Neuronal stem cell (in vitro differentiated cells): ENCODE measurements around the gene LPIN2.
A peak's percentile ranks its signal among the peaks of the same experiment; 100 is the strongest.

Experiments used
- DNase-seq: peaks from one replicate; pipeline ENCODE4 v3.0.0-alpha.2; 2013; ENCODE audit warnings: low spot score
- H2AFZ ChIP-seq: one replicate; pipeline ENCODE4 v1.6.1; 2013; ENCODE audit warnings: mild to moderate bottlenecking, low read length, inconsistent platforms
- H2AK5ac ChIP-seq: 2 replicates; pipeline ENCODE4 v1.6.1; 2013; ENCODE audit warnings: low read depth, mild to moderate bottlenecking, inconsistent platforms, low read length, moderate library complexity, mixed read lengths
- H2BK120ac ChIP-seq: 2 replicates; pipeline ENCODE4 v1.6.1; 2013; ENCODE audit warnings: low read depth, mild to moderate bottlenecking, inconsistent platforms, low read length, moderate library complexity, mixed read lengths
- H2BK12ac ChIP-seq: one replicate; pipeline ENCODE4 v1.6.1; 2013; ENCODE audit warnings: low read length, inconsistent platforms
- H2BK15ac ChIP-seq: 2 replicates; pipeline ENCODE4 v1.6.1; 2013; ENCODE audit warnings: mild to moderate bottlenecking, low read length, inconsistent platforms, mixed read lengths
- H2BK5ac ChIP-seq: one replicate; pipeline ENCODE4 v1.6.1; 2013; ENCODE audit warnings: inconsistent platforms, mild to moderate bottlenecking, low read length, moderate library complexity
- H3K14ac ChIP-seq: one replicate; pipeline ENCODE4 v1.6.1; 2013; ENCODE audit warnings: low read length, inconsistent platforms
- H3K18ac ChIP-seq: 2 replicates; pipeline ENCODE4 v1.6.1; 2013; ENCODE audit warnings: low read length, inconsistent platforms
- H3K23ac ChIP-seq: 2 replicates; pipeline ENCODE4 v1.6.1; 2013; ENCODE audit warnings: low read depth, mild to moderate bottlenecking, mixed read lengths, low read length, inconsistent platforms; ENCODE audit not compliant: poor library complexity
- H3K27ac ChIP-seq: replicated peaks from 3 replicates; pipeline ENCODE4 v1.5.1; 2013; ENCODE audit warnings: low read length, inconsistent platforms
- H3K27me3 ChIP-seq, 3 experiments: 2 replicates each; pipeline ENCODE4 v1.6.1; 2013; ENCODE audit warnings: low read length in 3 of 3, mild to moderate bottlenecking in 2 of 3, inconsistent platforms in 1 of 3, low read depth in 1 of 3, mixed read lengths in 1 of 3, moderate library complexity in 1 of 3; ENCODE audit not compliant: control insufficient read depth in 3 of 3, insufficient read depth in 3 of 3
- H3K36me3 ChIP-seq, 2 donors: replicated peaks in 1 of 2; 2 replicates each; pipeline ENCODE4 v1.6.1; 2013; ENCODE audit warnings: low read length in 2 of 2; ENCODE audit not compliant: control insufficient read depth in 2 of 2, insufficient read depth in 2 of 2
- H3K4ac ChIP-seq: 2 replicates; pipeline ENCODE4 v1.6.1; 2013; ENCODE audit warnings: inconsistent platforms, mild to moderate bottlenecking, low read length, moderate library complexity
- H3K4me1 ChIP-seq, 2 donors: 1 replicate in 1 of 2; 2 replicates in 1 of 2; pipeline ENCODE4 v1.6.1; 2013; ENCODE audit warnings: low read length in 2 of 2, low read depth in 1 of 2; ENCODE audit not compliant: control insufficient read depth in 2 of 2, insufficient read depth in 1 of 2
- H3K4me2 ChIP-seq: one replicate; pipeline ENCODE4 v1.6.1; 2013; ENCODE audit warnings: mild to moderate bottlenecking, low read length, inconsistent platforms; ENCODE audit not compliant: insufficient read depth, poor library complexity, severe bottlenecking
- H3K4me3 ChIP-seq, 2 donors: 2 replicates each; pipeline ENCODE4 v1.5.1; 2013; ENCODE audit warnings: low read length in 2 of 2, mild to moderate bottlenecking in 2 of 2, inconsistent platforms in 1 of 2, moderate library complexity in 1 of 2
- H3K79me1 ChIP-seq: one replicate; pipeline ENCODE4 v1.6.1; 2013; ENCODE audit warnings: low read depth, mild to moderate bottlenecking, inconsistent platforms, low read length, moderate library complexity
- H3K9ac ChIP-seq: one replicate; pipeline ENCODE4 v1.6.1; 2013; ENCODE audit warnings: mild to moderate bottlenecking, low read depth, low read length, inconsistent platforms; ENCODE audit not compliant: poor library complexity
- H3K9me3 ChIP-seq, 2 donors: replicated peaks in 1 of 2; 2 replicates each; pipeline versions ENCODE3 to v1.6.1; 2013; ENCODE audit warnings: low read length in 2 of 2, mild to moderate bottlenecking in 2 of 2, inconsistent platforms in 1 of 2, low read depth in 1 of 2, mixed read lengths in 1 of 2, moderate library complexity in 1 of 2; ENCODE audit not compliant: control insufficient read depth in 2 of 2, insufficient read depth in 1 of 2
- H4K8ac ChIP-seq: one replicate; pipeline ENCODE4 v1.6.1; 2013; ENCODE audit warnings: low read depth, mild to moderate bottlenecking, inconsistent platforms, low read length, moderate library complexity
- H4K91ac ChIP-seq: one replicate; pipeline ENCODE4 v1.6.1; 2013; ENCODE audit warnings: low read length, low read depth, mild to moderate bottlenecking, inconsistent platforms; ENCODE audit not compliant: poor library complexity
- WGBS, 2 donors: extraction: QIAGEN DNeasy Blood & Tissue Kit; methylation state at CpG; one replicate each; pipeline ENCODE4 v1.1.7; 2013; ENCODE audit warnings: missing lambda C conversion rate in 2 of 2, mixed read lengths in 1 of 2; ENCODE audit not compliant: insufficient read length in 2 of 2, insufficient replicate concordance in 1 of 2; ENCODE audit errors: extremely low coverage in 2 of 2; 5-methylcytosine and 5-hydroxymethylcytosine counted together

Gene LPIN2

GRCh38 chr18:3014503-3015203, 1.7 kb upstream of the LPIN2 start:
- H3K14ac ChIP-seq, result no peak overlapping the region
- H3K79me1 ChIP-seq, result no peaks in the 10 kb centered on the region
- no peak overlapping the region for H3K27ac ChIP-seq
- H2BK15ac ChIP-seq, result no peak overlapping the region
- H3K4me2 ChIP-seq, result no peak overlapping the region
- H2BK120ac ChIP-seq, result no peak overlapping the region
- no peak overlapping the region for H3K18ac ChIP-seq
- H2BK5ac ChIP-seq, result no peak overlapping the region
- no peaks in the 10 kb centered on the region for H3K27me3 ChIP-seq
- H4K91ac ChIP-seq, result no peak overlapping the region
- no peak overlapping the region for H4K8ac ChIP-seq
- peak overlapping the region; percentile 74 for H2AFZ ChIP-seq
- no peak overlapping the region for H3K4me3 ChIP-seq
- H2BK12ac ChIP-seq, result no peak overlapping the region
- H3K23ac ChIP-seq, result no peak overlapping the region
- H3K4me1 ChIP-seq, result peaks cover 6 to 17% of the 10 kb centered on the region in 2 donors
- H3K9ac ChIP-seq, result no peak overlapping the region
- WGBS, 2 donors, result no CpG with 5 or more reads among the region's 7 CpGs
- no peak overlapping the region for H3K4ac ChIP-seq
- DNase-seq, result no peak
- H2AK5ac ChIP-seq, result no peak overlapping the region
- peaks cover 2 to 21% of the 10 kb centered on the region in 2 donors for H3K36me3 ChIP-seq
- H3K9me3 ChIP-seq, result no peaks in the 10 kb centered on the region

GRCh38 chr18:3012136-3013023, 564 bp downstream of the LPIN2 start:
- peak overlapping the region; percentile 96 for H3K27ac ChIP-seq
- H3K4me1 ChIP-seq, result peaks cover 6 to 17% of the 10 kb centered on the region in 2 donors
- H2AFZ ChIP-seq, result peak overlapping the region; percentile 94
- H3K23ac ChIP-seq, result peak overlapping the region; percentile 82
- H4K8ac ChIP-seq, result peak overlapping the region; percentile 26
- peaks cover 3 to 42% of the 10 kb centered on the region in 2 donors for H3K36me3 ChIP-seq
- peak overlapping the region; percentile 44 for H2AK5ac ChIP-seq
- no peak overlapping the region for H2BK15ac ChIP-seq
- H3K9me3 ChIP-seq, result peaks cover 0 to 9% of the 10 kb centered on the region in 2 donors
- H2BK5ac ChIP-seq, result peak overlapping the region; percentile 79
- H3K27me3 ChIP-seq, result no peaks in the 10 kb centered on the region
- no peak overlapping the region for H3K14ac ChIP-seq
- no peak overlapping the region for H2BK12ac ChIP-seq
- H3K4me3 ChIP-seq, result peak overlapping the region; percentile 72 to 93
- no peak overlapping the region for H3K4ac ChIP-seq
- no peaks in the 10 kb centered on the region for H3K79me1 ChIP-seq
- H2BK120ac ChIP-seq, result no peak overlapping the region
- H4K91ac ChIP-seq, result no peak overlapping the region
- H3K18ac ChIP-seq, result peak overlapping the region; percentile 96
- peak overlapping the region; percentile 94 for H3K9ac ChIP-seq
- peak overlapping the region; percentile 61 for H3K4me2 ChIP-seq
- no CpG with 5 or more reads among the region's 78 CpGs for WGBS, 2 donors
- DNase-seq, result no peak

GRCh38 chr18:3010086-3010485, 2.9 kb downstream of the LPIN2 start:
- Histone ChIP-seq H3K27ac (no peak overlapping the region), H3K4ac (no peak overlapping the region), H4K8ac (no peak overlapping the region), H2AK5ac (no peak overlapping the region), H2BK120ac (no peak overlapping the region), H3K18ac (no peak overlapping the region), H2BK5ac (no peak overlapping the region), H3K9ac (no peak overlapping the region), H3K14ac (no peak overlapping the region), H4K91ac (no peak overlapping the region), H2BK12ac (no peak overlapping the region), H2AFZ (no peak overlapping the region), H3K23ac (no peak overlapping the region), H3K27me3 (no peaks in the 10 kb centered on the region), H2BK15ac (no peak overlapping the region), H3K4me3 (no peak overlapping the region), H3K4me1 (peaks cover 5 to 8% of the 10 kb centered on the region in 2 donors), H3K36me3 (peaks cover 3 to 56% of the 10 kb centered on the region in 2 donors), H3K9me3 (peaks cover 0 to 20% of the 10 kb centered on the region in 2 donors), H3K4me2 (no peak overlapping the region), H3K79me1 (no peaks in the 10 kb centered on the region)
- WGBS, 2 donors, result no CpG with 5 or more reads among the region's 4 CpGs
- DNase-seq, result no peak

- Histone ChIP-seq H3K4ac (no peak overlapping the region), H4K8ac (no peak overlapping the region), H2BK15ac (no peak overlapping the region), H2BK120ac (no peak overlapping the region), H3K4me2 (no peak overlapping the region), H3K9me3 (peaks cover 5 to 35% of the 10 kb centered on the region in 2 donors), H2BK12ac (no peak overlapping the region), H3K27ac (no peak overlapping the region), H3K9ac (no peak overlapping the region), H3K27me3 (no peaks in the 10 kb centered on the region), H2AK5ac (no peak overlapping the region), H4K91ac (no peak overlapping the region), H3K23ac (no peak overlapping the region), H3K4me3 (no peak overlapping the region), H3K18ac (no peak overlapping the region), H2BK5ac (no peak overlapping the region), H3K79me1 (peaks cover 3% of the 10 kb centered on the region), H3K4me1 (peaks cover 3 to 5% of the 10 kb centered on the region in 2 donors), H3K14ac (no peak overlapping the region), H2AFZ (no peak overlapping the region), H3K36me3 (peaks cover 8 to 69% of the 10 kb centered on the region in 2 donors)
- DNase-seq, result no peak
- WGBS, 2 donors, result no CpG with 5 or more reads among the region's 4 CpGs
Measured at GRCh38 chr18:3008541-3008940, 4.4 kb downstream of the LPIN2 start.
